Right ventricle myocardium inferior (tissue), 1 donor: ENCODE data around the gene SRGAP3. TPM values are rescaled to one million over a fixed set of nuclear protein-coding genes. Genes with fewer than 3 reads are reported as not detected.
A peak's percentile ranks its signal among the peaks of the same experiment; 100 is the strongest.

Experiments
- ATAC-seq: fragments of 200-7000 bp; cut with Tn5 transposase; one replicate; pipeline ENCODE4 v1.9.1; 2020; ENCODE audit warnings: mild to moderate bottlenecking, moderate library complexity
- DNase-seq: peaks from one replicate; pipeline ENCODE4 v3.0.0; 2021; ENCODE audit errors: missing footprints
- intact Hi-C: fragments of 100-400 bp; cut with DNase I; formaldehyde crosslinking; loops from one replicate; pipeline ENCODE4 v1.11.0; 2022
- total RNA-seq: library from RNA; stranded (reverse); fragmentation: NEBNext Ultra II Directional; extraction: Animal tissue kit (Norgen Biotek cat#: 25700); gene quantifications from one replicate; pipeline ENCODE4 v1.2.1, GENCODE V29; 2021
- donor health status: DM: no; HTN: yes; CAD: no; lungs with severe emphysema.

The SRGAP3 gene
- total RNA-seq, 1 donor from 2014 or later: 6.1 TPM

DNA sequence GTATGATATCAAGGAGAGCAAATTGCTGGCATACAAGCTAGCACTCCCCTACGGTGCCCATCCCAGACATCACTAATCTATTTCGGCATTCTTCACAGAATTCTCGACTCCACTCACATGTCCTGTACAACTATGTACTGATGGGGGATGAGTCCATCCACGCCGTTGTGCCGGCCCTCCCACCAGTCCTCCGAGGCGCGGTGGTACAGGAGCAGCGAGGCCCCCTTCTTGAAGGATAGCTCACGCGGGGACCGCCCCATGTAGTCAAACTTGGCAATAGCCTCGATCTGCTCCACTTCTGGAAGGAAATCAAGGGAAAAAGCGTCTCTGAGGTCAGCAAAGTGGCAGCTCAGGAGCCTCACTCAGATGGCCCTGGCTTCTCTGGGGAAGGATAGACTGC lies 255.2 kb downstream of the SRGAP3 start:
- no peak for DNase-seq
- no peak for ATAC-seq
- intact Hi-C loops: no loop called here

GRCh38 chr3:8993331-8993730 lies 256.1 kb downstream of the SRGAP3 start:
- no peak for DNase-seq
- no peak for ATAC-seq
- intact Hi-C loops: no loop called here

DNA sequence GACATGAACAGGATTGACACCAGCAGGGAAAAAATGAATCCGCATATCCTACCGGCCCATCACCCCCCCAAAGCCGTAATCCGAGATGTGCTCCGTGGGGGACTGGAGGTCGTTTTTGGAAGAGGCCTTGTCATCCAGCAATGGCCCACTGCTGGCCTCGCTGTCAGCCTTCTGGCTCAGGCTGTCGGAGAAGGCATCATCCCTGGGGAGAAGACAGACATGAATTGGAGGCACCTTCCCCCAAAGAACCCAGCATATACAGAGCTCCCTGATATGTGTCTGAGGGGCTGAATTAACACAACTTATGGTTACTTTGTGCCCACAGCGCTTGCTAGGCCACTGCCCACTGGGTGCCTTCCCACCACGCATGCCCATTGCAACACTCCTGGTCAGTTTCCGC lies 256.6 kb downstream of the SRGAP3 start:
- DNase-seq (no peak), ATAC-seq (no peak)
- intact Hi-C loops: no loop called here

DNA sequence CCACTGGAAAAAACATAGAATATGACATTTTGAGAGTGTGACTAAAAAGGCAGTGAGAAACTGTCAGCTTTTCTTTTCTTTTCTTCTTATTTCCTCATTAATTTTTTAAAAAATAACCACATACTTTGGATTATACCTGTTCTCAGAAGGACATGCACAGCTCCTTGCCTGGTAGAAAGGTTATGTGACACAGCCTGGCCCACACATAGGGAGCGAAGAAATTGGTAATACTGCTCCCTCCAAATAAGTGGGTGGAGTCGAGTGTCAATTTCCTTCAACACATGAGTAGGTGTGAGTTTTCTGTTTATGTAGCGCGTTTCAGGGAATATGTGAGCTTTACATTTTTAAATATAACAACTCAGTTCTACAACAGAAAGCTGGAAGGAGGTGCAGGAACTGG lies 257.2 kb downstream of the SRGAP3 start:
- intact Hi-C loops: no loop called here
- no peak for DNase-seq

GRCh38 chr3:8990266-8991215 lies 258.9 kb downstream of the SRGAP3 start:
- intact Hi-C loops: no loop called here
- DNase-seq (no peak), ATAC-seq (no peak)

More for the DNA sequence above, 257.2 kb downstream of the SRGAP3 start:
- no peak for ATAC-seq

DNA sequence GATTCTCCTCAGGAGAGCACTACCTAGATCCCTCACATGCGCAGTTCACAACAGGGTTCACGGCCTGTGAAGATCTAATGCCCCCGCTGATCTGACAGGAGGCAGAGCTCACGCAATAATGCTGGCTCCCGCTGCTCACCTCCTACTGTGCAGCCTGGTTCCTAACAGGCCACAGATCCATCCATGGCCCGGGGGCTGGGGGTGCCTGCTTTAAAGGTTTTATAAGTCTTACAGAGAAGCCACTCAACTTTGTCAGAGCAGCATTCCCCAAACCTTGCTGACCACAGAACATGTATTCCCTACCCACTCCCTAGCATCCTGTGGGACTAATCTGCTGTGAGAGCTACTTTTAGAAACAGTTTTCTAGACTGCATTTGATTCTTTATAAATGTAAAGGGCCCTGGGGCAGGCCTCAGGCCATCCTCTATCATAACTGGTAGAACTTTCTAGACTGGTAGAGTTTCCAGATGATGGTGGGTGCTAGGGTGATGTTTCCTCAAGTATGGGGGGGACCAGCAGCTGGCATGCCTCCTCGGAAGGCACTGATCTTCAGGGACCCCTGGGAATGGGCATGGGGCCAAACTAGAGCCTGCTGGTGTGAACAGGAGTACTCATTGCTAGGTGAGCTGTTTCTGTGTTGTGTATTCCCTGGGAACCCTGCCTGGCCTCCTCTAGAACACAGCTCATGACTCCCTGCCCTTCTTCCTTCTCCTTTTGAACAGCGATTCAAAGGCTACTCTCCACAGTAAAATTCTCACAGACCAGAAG lies 260.5 kb downstream of the SRGAP3 start:
- ATAC-seq: no peak

GRCh38 chr3:8988384-8988655 lies 261.1 kb downstream of the SRGAP3 start:
- DNase-seq (no peak), ATAC-seq (no peak)
- intact Hi-C loops: loop anchor here (5.0 kb wide), 2 partner anchors 34 to 314 kb away; no protein-coding TSS in a partner anchor

More for the DNA sequence above, 260.5 kb downstream of the SRGAP3 start:
- no peak for DNase-seq
- intact Hi-C loops: loop anchor here (5.0 kb wide), 2 partner anchors 33 to 313 kb away; no protein-coding TSS in a partner anchor

- peak; percentile 77 for DNase-seq
- ATAC-seq: peak; percentile 68
- intact Hi-C loops: loop anchor here (1.0 to 5.0 kb wide), 3 partner anchors 34 to 314 kb away; no protein-coding TSS in a partner anchor
Observed at GRCh38 chr3:8987645-8988383, 261.6 kb downstream of the SRGAP3 start.

GRCh38 chr3:8987226-8987625 lies 262.2 kb downstream of the SRGAP3 start:
- intact Hi-C loops: loop anchor here (1.0 to 5.0 kb wide), 3 partner anchors 35 to 315 kb away; no protein-coding TSS in a partner anchor
- ATAC-seq (no peak), DNase-seq (no peak)

GRCh38 chr3:8986741-8987140 lies 262.7 kb downstream of the SRGAP3 start:
- ATAC-seq (no peak), DNase-seq (no peak)
- intact Hi-C loops: loop anchor here (1.0 to 5.0 kb wide), 3 partner anchors 36 to 316 kb away; no protein-coding TSS in a partner anchor

DNA sequence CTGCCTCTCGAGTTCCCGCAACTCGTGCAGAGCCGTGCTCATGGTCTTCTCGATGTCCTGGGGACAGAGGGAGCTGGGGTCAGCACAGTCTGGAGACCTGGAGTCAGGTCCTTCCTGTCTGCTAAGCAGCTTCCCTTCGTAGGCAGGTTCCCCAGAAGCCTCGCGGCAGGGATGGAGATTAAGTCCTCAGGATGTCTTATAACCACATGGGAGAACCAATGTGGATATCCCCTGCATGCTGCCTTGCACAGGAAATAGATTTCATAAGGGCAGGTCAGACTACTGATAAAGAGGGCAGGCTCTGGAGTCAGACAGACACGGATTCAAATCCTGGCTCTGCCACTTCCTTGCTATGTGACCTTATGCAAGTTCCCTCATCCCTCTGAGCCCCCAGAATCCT lies 263.6 kb downstream of the SRGAP3 start:
- no peak for ATAC-seq
- intact Hi-C loops: loop anchor here (5.0 kb wide), 2 partner anchors 36 to 316 kb away; no protein-coding TSS in a partner anchor

DNA sequence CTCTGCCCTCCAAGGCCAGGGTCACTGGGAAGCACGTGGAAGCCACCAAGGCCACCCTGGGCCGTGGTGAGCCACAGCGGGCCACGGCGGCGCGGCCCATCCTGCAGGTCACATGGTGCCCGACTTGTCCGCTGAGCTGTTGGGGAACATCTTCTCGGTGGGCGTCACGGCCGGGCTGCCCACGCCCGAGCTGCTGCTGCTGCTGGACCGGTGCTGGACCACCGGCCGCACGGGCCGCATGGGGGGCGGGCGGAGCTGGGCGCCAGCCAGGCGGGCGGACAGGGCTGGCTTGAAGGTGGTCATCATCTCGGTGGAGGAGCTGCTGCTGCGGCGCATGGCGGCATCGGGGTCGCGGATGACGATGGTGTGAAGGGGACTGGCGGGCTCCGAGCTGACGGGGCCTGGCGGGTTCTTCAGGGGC lies 264.0 kb downstream of the SRGAP3 start:
- DNase-seq (no peak), ATAC-seq (no peak)
- intact Hi-C loops: loop anchor here (5.0 kb wide), 2 partner anchors 37 to 317 kb away; no protein-coding TSS in a partner anchor

More for the DNA sequence above, 263.6 kb downstream of the SRGAP3 start:
- DNase-seq: no peak

DNA sequence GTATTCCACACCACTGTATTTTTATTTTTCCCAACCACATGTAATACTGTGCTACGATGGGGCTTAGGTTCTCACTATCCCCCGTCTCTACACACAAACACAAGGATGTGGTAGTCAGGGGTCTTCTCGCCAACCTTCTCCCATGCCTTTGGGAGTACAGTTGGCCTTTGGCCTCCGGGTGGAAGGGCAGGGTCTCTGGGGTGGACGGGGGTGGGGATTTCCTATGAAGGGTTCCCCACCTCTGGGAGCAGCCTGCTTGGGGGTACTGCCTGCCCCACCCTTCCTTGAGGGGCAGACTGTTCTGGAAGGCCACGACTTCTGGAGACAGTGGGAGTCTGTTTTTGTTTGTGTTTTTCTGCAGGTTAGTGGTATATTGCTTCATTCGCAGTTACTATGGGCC lies 264.9 kb downstream of the SRGAP3 start:
- intact Hi-C loops: no loop called here
- no peak for ATAC-seq

GRCh38 chr3:8984081-8984480 lies 265.4 kb downstream of the SRGAP3 start:
- intact Hi-C loops: no loop called here
- no peak for ATAC-seq
- no peak for DNase-seq

More for the DNA sequence above, 264.9 kb downstream of the SRGAP3 start:
- DNase-seq: no peak

DNA sequence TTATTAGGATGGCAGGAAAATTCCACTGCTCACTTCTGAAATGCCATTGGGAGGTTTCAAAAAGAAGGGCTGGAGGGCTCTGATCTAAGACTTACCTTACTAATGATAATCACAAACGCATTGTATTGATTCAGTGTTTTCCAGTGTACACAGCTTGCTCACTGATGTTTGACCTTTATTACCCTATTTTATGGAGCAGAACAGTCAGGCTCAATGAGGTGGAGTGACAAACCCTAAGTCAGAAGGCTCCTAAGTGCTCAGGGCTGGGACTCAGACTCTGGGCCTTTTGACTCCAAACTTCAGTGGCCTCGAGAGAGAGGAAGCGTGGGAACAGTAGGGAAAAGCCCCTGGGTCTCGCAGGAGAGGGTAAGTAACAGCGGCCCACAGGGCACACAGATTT lies 265.9 kb downstream of the SRGAP3 start:
- DNase-seq: no peak
- ATAC-seq: no peak
- intact Hi-C loops: no loop called here

- intact Hi-C loops: no loop called here
- DNase-seq: no peak
- no peak for ATAC-seq
Observed at GRCh38 chr3:8983026-8983425, 266.4 kb downstream of the SRGAP3 start.

DNA sequence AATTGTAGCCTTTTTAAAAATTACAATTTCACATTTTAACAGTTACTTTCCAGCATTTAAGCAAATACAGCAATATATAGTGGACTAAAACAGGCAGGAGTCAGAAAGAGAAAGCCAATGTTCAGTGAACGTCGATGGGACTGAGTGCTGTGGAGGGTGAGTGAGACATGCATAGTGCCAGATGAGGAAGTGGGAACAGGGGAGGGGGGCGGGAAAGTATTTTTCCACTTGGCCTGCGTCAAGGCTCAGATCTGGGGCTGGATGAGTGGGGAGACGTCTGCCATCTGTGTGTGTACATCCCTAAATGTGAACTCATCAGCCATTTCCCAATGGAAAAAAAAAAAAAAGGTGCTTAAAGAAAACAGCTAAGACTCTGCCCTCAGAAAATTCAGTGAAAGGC lies 266.9 kb downstream of the SRGAP3 start:
- intact Hi-C loops: no loop called here
- ATAC-seq (no peak), DNase-seq (no peak)

- ATAC-seq: no peak
- DNase-seq: no peak
- intact Hi-C loops: no loop called here
Observed at GRCh38 chr3:8981700-8982099, 267.7 kb downstream of the SRGAP3 start.

DNA sequence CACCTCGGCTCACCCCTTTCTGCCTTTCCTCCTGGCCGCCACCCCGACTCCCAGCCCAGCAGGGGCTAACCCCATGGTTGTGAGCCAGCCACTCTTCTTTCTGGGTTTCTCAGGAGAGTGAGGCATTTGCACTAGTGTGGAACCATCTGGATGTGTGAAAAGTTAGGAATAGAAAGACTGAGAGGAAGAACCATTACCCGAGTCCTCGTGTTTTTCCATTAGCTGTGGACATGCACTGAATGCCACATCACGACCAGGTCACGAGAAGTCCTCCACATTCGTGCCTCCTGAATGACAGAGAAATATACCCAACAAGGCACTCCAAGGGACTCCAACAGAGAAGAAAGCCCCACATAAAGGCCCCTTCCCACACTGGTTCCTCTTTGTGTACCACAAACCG lies 268.1 kb downstream of the SRGAP3 start:
- intact Hi-C loops: no loop called here
- ATAC-seq: no peak
- DNase-seq: no peak
